Body of pancreas (tissue), 4 donors: ENCODE data around the gene FAAH2. TPM values are rescaled to one million over a fixed set of nuclear protein-coding genes. Genes with fewer than 3 reads are reported as not detected.

Source experiments
- ATAC-seq: fragments of 150-250 bp; one replicate; pipeline ENCODE4 v1.9.1; 2016
- DNase-seq, 4 donors: peaks; one replicate each; pipeline ENCODE4 v3.0.0-alpha.2; 2019
- H3K27ac ChIP-seq, 4 donors: fragments of 200-600 bp; sonication (generic); 1 replicate in 3 of 4; 2 replicates in 1 of 4; pipeline versions ENCODE4 v1.5.1 to v1.6.1; 2016 to 2019; ENCODE audit warnings: mild to moderate bottlenecking in 1 of 4, mixed read lengths in 1 of 4, moderate library complexity in 1 of 4
- H3K27me3 ChIP-seq, 2 donors: fragments of 200-600 bp; sonication (generic); one replicate each; pipeline ENCODE4 v1.6.0; 2016; ENCODE audit warnings: mild to moderate bottlenecking in 1 of 2
- H3K36me3 ChIP-seq, 2 donors: fragments of 200-600 bp; sonication (generic); replicated peaks in 1 of 2; 2 replicates each; pipeline ENCODE4 v1.5.1; 2016; ENCODE audit warnings: low read depth in 2 of 2; ENCODE audit not compliant: insufficient read depth in 1 of 2
- H3K4me1 ChIP-seq: fragments of 200-600 bp; sonication (generic); one replicate; pipeline ENCODE4 v1.6.0; 2016
- H3K4me3 ChIP-seq, 2 donors: fragments of 200-600 bp; sonication (generic); 1 replicate in 1 of 2; 2 replicates in 1 of 2; pipeline ENCODE4 v1.5.1; 2016 to 2019
- H3K9me3 ChIP-seq, 3 donors: fragments of 200-600 bp; sonication (generic); 1 replicate in 2 of 3; 2 replicates in 1 of 3; pipeline ENCODE4 v1.5.1; 2016
- POLR2A ChIP-seq, 3 donors: fragments of 450-650 bp; IDR thresholded peaks; one replicate each; pipeline ENCODE4 v1.6.1; 2016; ENCODE audit warnings: antibody characterized with exemption in 3 of 3, mild to moderate bottlenecking in 2 of 3
- WGBS, 2 donors: methylation state at CpG; one replicate each; pipeline ENCODE4 v1.1.5; 2017; 5-methylcytosine and 5-hydroxymethylcytosine counted together
- intact Hi-C: fragments of 100-400 bp; cut with DNase I; formaldehyde crosslinking; loops from one replicate; pipeline ENCODE4 v1.15.1; 2023
- total RNA-seq, 2 donors: library from RNA; depleted of rRNA; stranded (reverse); fragments of >200 nt; gene quantifications; one replicate each; pipeline ENCODE4 v1.1.0, GENCODE V29; 2016
- TF ChIP-seq, protein P1 (sequence below), 7 experiments: fragments of 450-650 bp in 4 of 7; fragments of 200-600 bp in 3 of 7; sonication (generic) in 3 of 7; IDR thresholded peaks; one replicate each; pipeline ENCODE4 v1.5.1; 2016 to 2019; ENCODE audit warnings: antibody characterized with exemption in 7 of 7

The FAAH2 gene
- total RNA-seq, 2 donors from 2014 or later, result 7.3 to 12.7 TPM

DNA sequence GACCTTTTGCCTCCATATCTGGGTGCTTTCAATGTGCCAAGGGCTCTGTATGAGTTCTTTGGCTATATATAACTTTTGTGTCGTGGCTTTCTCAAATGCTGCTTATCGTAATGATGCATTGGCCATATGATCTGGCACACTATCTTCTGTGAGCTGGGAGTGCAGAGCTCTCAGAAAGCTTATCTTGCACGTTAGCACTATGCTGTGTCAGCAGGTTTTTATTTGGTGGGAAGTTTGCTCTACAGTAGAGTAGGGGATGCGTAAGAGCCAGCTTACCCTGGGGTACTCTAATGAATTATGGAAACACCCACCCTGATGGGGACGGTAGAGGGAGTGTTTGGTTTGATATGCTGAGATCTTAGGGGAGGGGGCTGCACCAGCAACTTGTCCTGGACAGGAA is 119.6 kb downstream of the FAAH2 start:
- WGBS, 2 donors, result 58 to 89% methylated on average over 4 to 5 of the region's 5 CpGs
- TF ChIP-seq, protein P1, sequence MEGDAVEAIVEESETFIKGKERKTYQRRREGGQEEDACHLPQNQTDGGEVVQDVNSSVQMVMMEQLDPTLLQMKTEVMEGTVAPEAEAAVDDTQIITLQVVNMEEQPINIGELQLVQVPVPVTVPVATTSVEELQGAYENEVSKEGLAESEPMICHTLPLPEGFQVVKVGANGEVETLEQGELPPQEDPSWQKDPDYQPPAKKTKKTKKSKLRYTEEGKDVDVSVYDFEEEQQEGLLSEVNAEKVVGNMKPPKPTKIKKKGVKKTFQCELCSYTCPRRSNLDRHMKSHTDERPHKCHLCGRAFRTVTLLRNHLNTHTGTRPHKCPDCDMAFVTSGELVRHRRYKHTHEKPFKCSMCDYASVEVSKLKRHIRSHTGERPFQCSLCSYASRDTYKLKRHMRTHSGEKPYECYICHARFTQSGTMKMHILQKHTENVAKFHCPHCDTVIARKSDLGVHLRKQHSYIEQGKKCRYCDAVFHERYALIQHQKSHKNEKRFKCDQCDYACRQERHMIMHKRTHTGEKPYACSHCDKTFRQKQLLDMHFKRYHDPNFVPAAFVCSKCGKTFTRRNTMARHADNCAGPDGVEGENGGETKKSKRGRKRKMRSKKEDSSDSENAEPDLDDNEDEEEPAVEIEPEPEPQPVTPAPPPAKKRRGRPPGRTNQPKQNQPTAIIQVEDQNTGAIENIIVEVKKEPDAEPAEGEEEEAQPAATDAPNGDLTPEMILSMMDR (IDR thresholded peaks at IDR 0.05), result no peak
- TF ChIP-seq POLR2A (IDR thresholded peaks at IDR 0.05), result no peak
- no peaks in the 10 kb centered on the region for H3K27me3 ChIP-seq
- DNase-seq (no peak), ATAC-seq (no peak)
- H3K9me3 ChIP-seq, result no peaks in the 10 kb centered on the region
- no peak overlapping the region for H3K27ac ChIP-seq
- H3K4me1 ChIP-seq, result no peaks in the 10 kb centered on the region
- intact Hi-C loops, result no loop called here
- no peaks in the 10 kb centered on the region for H3K36me3 ChIP-seq
- H3K4me3 ChIP-seq, result no peak overlapping the region

DNA sequence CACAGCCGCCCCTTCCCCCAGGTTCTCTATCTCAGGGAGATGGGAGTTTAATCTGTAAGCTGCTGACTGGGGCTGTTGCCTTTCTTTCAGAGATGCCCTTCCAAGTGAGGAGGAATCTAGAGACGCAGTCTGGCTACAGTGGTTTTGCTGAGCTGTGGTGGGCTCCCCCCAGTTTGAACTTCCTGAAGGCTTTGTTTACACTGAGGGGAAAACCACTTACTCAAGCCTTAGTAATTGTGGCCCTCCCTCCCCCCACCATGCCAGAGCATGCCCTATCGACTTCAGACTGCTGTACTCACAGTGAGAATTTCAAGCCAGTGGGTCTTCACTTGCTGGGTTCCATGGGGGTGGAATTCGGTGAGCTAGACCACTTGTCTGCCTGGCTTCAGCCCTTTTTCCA is 131.3 kb downstream of the FAAH2 start:
- Histone ChIP-seq H3K27ac (no peak overlapping the region), H3K9me3 (no peaks in the 10 kb centered on the region), H3K27me3 (no peaks in the 10 kb centered on the region), H3K4me1 (no peaks in the 10 kb centered on the region), H3K36me3 (no peaks in the 10 kb centered on the region), H3K4me3 (no peak overlapping the region)
- intact Hi-C loops, result no loop called here
- DNase-seq, result no peak
- 90 to 100% methylated on average over 1 to 3 of the region's 4 CpGs for WGBS, 2 donors
- TF ChIP-seq POLR2A (IDR thresholded peaks at IDR 0.05), result no peak
- TF ChIP-seq, protein P1 (IDR thresholded peaks at IDR 0.05), result no peak
- ATAC-seq, result no peak

DNA sequence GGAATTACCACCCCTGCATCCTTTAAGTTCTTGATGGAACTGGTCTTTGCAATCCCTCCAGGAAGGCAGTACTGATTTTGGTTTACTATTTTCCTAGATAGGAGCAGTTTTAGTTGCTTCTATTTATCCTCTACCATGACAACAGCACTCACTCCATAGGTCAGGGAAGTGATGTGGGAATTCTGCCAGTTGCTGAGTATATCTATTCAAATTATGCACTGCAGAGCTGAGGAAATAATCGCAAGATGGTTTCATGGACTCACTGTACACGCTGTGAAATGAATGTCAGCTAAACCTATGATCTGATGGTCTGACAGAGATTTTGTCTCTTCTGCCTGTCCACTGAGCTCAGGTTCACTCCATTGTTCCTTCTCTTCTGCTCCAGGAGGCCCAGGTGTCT is 135.8 kb downstream of the FAAH2 start:
- H3K4me1 ChIP-seq, result no peaks in the 10 kb centered on the region
- ATAC-seq, result no peak
- TF ChIP-seq, protein P1 (IDR thresholded peaks at IDR 0.05), result no peak
- no peak for TF ChIP-seq POLR2A (IDR thresholded peaks at IDR 0.05)
- no peak for DNase-seq
- WGBS, 2 donors, result 93 to 94% methylated on average over 2 of the region's 2 CpGs
- intact Hi-C loops, result no loop called here
- no peak overlapping the region for H3K4me3 ChIP-seq
- H3K9me3 ChIP-seq, result no peaks in the 10 kb centered on the region
- no peaks in the 10 kb centered on the region for H3K27me3 ChIP-seq
- H3K27ac ChIP-seq, result no peak overlapping the region
- H3K36me3 ChIP-seq, result no peaks in the 10 kb centered on the region

DNA sequence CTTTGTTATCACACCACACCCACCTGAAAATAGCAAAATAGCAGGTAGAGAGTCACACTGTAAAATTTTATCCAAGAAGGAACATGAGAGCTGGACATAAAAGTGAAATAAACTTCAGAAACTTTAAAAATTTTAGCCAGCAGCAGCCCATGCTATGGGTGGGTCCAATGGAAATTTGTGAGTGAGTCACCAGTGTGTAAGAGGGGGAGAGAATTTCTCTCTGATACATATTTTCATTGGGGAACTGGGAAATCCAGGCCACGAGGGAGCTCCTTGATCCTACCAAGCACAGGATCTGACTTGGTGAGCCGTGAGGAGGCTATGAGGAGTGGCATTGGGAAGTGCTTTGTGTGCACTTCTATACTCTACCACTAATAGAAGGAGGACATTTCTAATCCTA is 136.3 kb downstream of the FAAH2 start:
- no peaks in the 10 kb centered on the region for H3K36me3 ChIP-seq
- 71 to 100% methylated on average over 2 of the region's 2 CpGs for WGBS, 2 donors
- ATAC-seq (no peak), DNase-seq (no peak)
- no peak overlapping the region for H3K4me3 ChIP-seq
- TF ChIP-seq, protein P1 (IDR thresholded peaks at IDR 0.05), result no peak
- TF ChIP-seq POLR2A (IDR thresholded peaks at IDR 0.05), result no peak
- no peaks in the 10 kb centered on the region for H3K9me3 ChIP-seq
- no peak overlapping the region for H3K27ac ChIP-seq
- intact Hi-C loops, result no loop called here
- no peaks in the 10 kb centered on the region for H3K4me1 ChIP-seq
- H3K27me3 ChIP-seq, result no peaks in the 10 kb centered on the region

DNA sequence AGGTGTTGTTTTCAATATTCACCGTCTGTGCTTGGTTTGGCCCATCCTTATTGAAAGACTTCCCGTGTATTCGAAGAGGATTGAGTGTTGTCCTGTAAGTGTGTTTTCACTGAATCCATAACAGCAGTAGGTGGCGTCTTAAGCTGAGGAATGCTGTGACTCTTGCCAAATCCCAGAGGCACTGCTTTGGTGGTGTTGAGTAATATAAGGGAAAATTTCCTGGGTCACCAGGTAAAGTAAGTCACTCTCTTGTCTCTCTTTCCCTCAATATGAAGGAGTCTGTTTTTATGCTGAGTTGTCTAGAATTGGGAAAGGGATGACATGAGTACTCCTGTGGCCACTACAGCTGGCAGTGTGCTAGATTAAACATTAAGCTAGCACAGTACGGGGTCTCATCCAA is 158.6 kb downstream of the FAAH2 start:
- no peak for ATAC-seq

More for the DNA sequence above, 158.6 kb downstream of the FAAH2 start:
- no peaks in the 10 kb centered on the region for H3K9me3 ChIP-seq
- 76 to 78% methylated on average over 5 of the region's 5 CpGs for WGBS, 2 donors
- no peaks in the 10 kb centered on the region for H3K36me3 ChIP-seq
- H3K27me3 ChIP-seq, result no peaks in the 10 kb centered on the region
- no peaks in the 10 kb centered on the region for H3K4me1 ChIP-seq
- TF ChIP-seq POLR2A (IDR thresholded peaks at IDR 0.05), result no peak
- TF ChIP-seq, protein P1 (IDR thresholded peaks at IDR 0.05), result no peak
- no peak overlapping the region for H3K27ac ChIP-seq
- DNase-seq, result no peak
- H3K4me3 ChIP-seq, result no peak overlapping the region
- intact Hi-C loops, result no loop called here
